ENCODE data around the gene ARHGAP45. TPM values are rescaled to one million over a fixed set of nuclear protein-coding genes. Genes with fewer than 3 reads are reported as not detected.
"Not testable (repeated sequence)": the region's sequence is repeated elsewhere in the genome, so short reads cannot be mapped to it uniquely, and the experiment has no call there.

Gene ARHGAP45
- total RNA-seq, 1 experiment from 2014 or later: 31.5 TPM

GRCh38 chr19:1128106-1128505 is 61.1 kb downstream of the ARHGAP45 start:
- Histone ChIP-seq H3K4me1 (ENCODE audit: low read length) (peaks cover 23% of the 10 kb centered on the region), H3K27me3 (ENCODE audit: low read length) (peaks cover 3% of the 10 kb centered on the region; the same call in 1 of the 2 replicates), H3K9me2 (replicated peaks; ENCODE audit: insufficient read depth, low read length) (no peaks in the 10 kb centered on the region), H2AFZ (ENCODE audit: low read length) (no peak overlapping the region), H3K9me3 (ENCODE audit: low read length) (no peaks in the 10 kb centered on the region), H3K27ac (ENCODE audit: low read length) (no peak overlapping the region), H3K4me2 (ENCODE audit: low read depth, low read length, poor library complexity, severe bottlenecking) (no peak overlapping the region), H3K36me3 (ENCODE audit: insufficient read depth, low read length) (no peaks in the 10 kb centered on the region), H3K79me2 (ENCODE audit: low read length) (no peaks in the 10 kb centered on the region), H3K4me3 (ENCODE audit: low read length) (no peak overlapping the region), H4K20me1 (ENCODE audit: insufficient read depth, low read depth, low read length) (peaks cover 33% of the 10 kb centered on the region), H3K9ac (ENCODE audit: low read length) (no peak overlapping the region)
- no peak for DNase-seq

GRCh38 chr19:1129084-1129483 is 62.1 kb downstream of the ARHGAP45 start:
- H3K79me2 ChIP-seq (ENCODE audit: low read length); H3K4me3 ChIP-seq (ENCODE audit: low read length); H3K36me3 ChIP-seq (ENCODE audit: insufficient read depth, low read length); H3K4me2 ChIP-seq (ENCODE audit: low read depth, low read length, poor library complexity, severe bottlenecking); H3K27me3 ChIP-seq (ENCODE audit: low read length); H3K9ac ChIP-seq (ENCODE audit: low read length); H3K9me3 ChIP-seq (ENCODE audit: low read length); H3K27ac ChIP-seq (ENCODE audit: low read length); DNase-seq; H2AFZ ChIP-seq (ENCODE audit: low read length); H3K9me2 ChIP-seq (replicated peaks; ENCODE audit: insufficient read depth, low read length): not testable (repeated sequence)
- H3K4me1 ChIP-seq (ENCODE audit: low read length): peaks cover 30% of the 10 kb centered on the region
- H4K20me1 ChIP-seq (ENCODE audit: insufficient read depth, low read depth, low read length): peaks cover 36% of the 10 kb centered on the region

GRCh38 chr19:1129535-1129934 is 62.6 kb downstream of the ARHGAP45 start:
- Histone ChIP-seq H3K27ac (ENCODE audit: low read length) (no peak overlapping the region), H3K79me2 (ENCODE audit: low read length) (no peaks in the 10 kb centered on the region), H3K4me1 (ENCODE audit: low read length) (peaks cover 30% of the 10 kb centered on the region), H3K9me2 (replicated peaks; ENCODE audit: insufficient read depth, low read length) (no peaks in the 10 kb centered on the region), H3K4me3 (ENCODE audit: low read length) (no peak overlapping the region), H2AFZ (ENCODE audit: low read length) (no peak overlapping the region), H3K9me3 (ENCODE audit: low read length) (no peaks in the 10 kb centered on the region), H3K9ac (ENCODE audit: low read length) (no peak overlapping the region), H3K4me2 (ENCODE audit: low read depth, low read length, poor library complexity, severe bottlenecking) (no peak overlapping the region), H3K36me3 (ENCODE audit: insufficient read depth, low read length) (no peaks in the 10 kb centered on the region), H4K20me1 (ENCODE audit: insufficient read depth, low read depth, low read length) (peaks cover 36% of the 10 kb centered on the region), H3K27me3 (ENCODE audit: low read length) (peaks cover 3% of the 10 kb centered on the region; the same call in 1 of the 2 replicates)
- DNase-seq: no peak

DNA sequence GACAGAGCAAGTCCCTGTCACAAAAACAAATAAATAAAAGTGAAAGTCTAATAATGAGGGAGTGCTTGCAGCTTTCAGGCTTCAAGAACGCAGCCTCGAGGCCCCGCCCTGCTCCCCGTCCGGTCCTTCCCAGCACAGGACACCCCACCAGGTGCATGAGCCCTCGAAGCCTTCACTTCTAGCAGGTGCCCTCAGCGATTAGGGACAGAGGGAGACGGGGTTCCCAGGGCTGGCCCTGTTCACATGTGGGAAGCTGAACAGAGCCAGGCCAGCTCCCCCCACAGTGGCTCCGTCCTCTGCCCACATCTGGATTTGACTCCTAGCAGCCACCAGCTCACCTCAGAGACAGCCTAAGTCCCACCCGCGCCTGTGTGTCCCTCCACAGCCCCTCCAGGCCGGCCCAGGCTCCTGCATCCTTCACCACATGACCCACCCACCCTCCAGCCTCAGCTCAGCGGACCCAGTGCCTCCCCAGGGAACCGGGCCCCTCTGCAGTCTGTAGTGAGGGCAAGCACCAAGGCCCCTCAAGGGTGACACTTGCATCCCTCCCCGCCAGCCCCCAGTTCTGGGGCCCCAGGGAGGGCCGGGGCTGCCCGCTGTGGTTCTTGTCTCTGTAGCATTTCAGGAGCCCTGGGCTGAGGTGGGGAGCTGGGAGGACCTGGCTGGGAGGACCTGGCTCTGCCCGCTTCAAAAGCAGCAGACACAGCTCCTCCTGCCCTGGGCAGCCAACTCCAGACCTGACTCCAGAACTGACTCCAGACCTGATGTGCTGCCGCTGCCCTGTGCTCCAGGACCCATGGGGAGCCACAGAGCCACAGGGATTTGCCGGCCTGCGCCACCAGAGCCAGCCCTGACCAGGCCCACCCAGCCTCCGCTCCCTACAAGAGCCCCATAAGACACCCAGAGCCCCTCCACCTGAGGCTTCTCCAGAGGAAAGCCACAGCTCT is 64.1 kb downstream of the ARHGAP45 start:
- Histone ChIP-seq H3K4me2 (ENCODE audit: low read depth, low read length, poor library complexity, severe bottlenecking) (peak overlapping the region; percentile 91), H4K20me1 (ENCODE audit: insufficient read depth, low read depth, low read length) (peaks cover 36% of the 10 kb centered on the region), H3K4me1 (ENCODE audit: low read length) (peaks cover 30% of the 10 kb centered on the region)

GRCh38 chr19:1131718-1132551 is 65.0 kb downstream of the ARHGAP45 start:
- peaks cover 3% of the 10 kb centered on the region; the same call in 1 of the 2 replicates for H3K27me3 ChIP-seq (ENCODE audit: low read length)
- H3K79me2 ChIP-seq (ENCODE audit: low read length): no peaks in the 10 kb centered on the region
- peaks cover 30% of the 10 kb centered on the region for H3K4me1 ChIP-seq (ENCODE audit: low read length)
- peak overlapping the region; percentile 91 for H3K4me2 ChIP-seq (ENCODE audit: low read depth, low read length, poor library complexity, severe bottlenecking)
- H3K9ac ChIP-seq (ENCODE audit: low read length): peak overlapping the region; percentile 74
- peak; percentile 90 for DNase-seq
- H3K9me2 ChIP-seq (replicated peaks; ENCODE audit: insufficient read depth, low read length): no peaks in the 10 kb centered on the region
- H3K36me3 ChIP-seq (ENCODE audit: insufficient read depth, low read length): no peaks in the 10 kb centered on the region
- no peak overlapping the region for H2AFZ ChIP-seq (ENCODE audit: low read length)
- H4K20me1 ChIP-seq (ENCODE audit: insufficient read depth, low read depth, low read length): peaks cover 36% of the 10 kb centered on the region
- no peak overlapping the region for H3K27ac ChIP-seq (ENCODE audit: low read length)
- H3K9me3 ChIP-seq (ENCODE audit: low read length): no peaks in the 10 kb centered on the region
- H3K4me3 ChIP-seq (ENCODE audit: low read length): peak overlapping the region; percentile 70

More for the DNA sequence above, 64.1 kb downstream of the ARHGAP45 start:
- Histone ChIP-seq H3K27me3 (ENCODE audit: low read length) (peaks cover 3% of the 10 kb centered on the region; the same call in 1 of the 2 replicates), H3K79me2 (ENCODE audit: low read length) (no peaks in the 10 kb centered on the region), H3K9me3 (ENCODE audit: low read length) (no peaks in the 10 kb centered on the region), H3K9me2 (replicated peaks; ENCODE audit: insufficient read depth, low read length) (no peaks in the 10 kb centered on the region), H3K4me3 (ENCODE audit: low read length) (peak overlapping the region; percentile 70; the same call in 1 of the 2 replicates), H3K36me3 (ENCODE audit: insufficient read depth, low read length) (no peaks in the 10 kb centered on the region), H3K9ac (ENCODE audit: low read length) (peak overlapping the region; percentile 74), H3K27ac (ENCODE audit: low read length) (no peak overlapping the region), H2AFZ (ENCODE audit: low read length) (no peak overlapping the region)
- DNase-seq: no peak

- no peak overlapping the region for H2AFZ ChIP-seq (ENCODE audit: low read length)
- peak overlapping the region; percentile 91 for H3K4me2 ChIP-seq (ENCODE audit: low read depth, low read length, poor library complexity, severe bottlenecking)
- peak overlapping the region; percentile 70 for H3K4me3 ChIP-seq (ENCODE audit: low read length)
- H3K79me2 ChIP-seq (ENCODE audit: low read length): no peaks in the 10 kb centered on the region
- peaks cover 36% of the 10 kb centered on the region for H4K20me1 ChIP-seq (ENCODE audit: insufficient read depth, low read depth, low read length)
- no peaks in the 10 kb centered on the region for H3K36me3 ChIP-seq (ENCODE audit: insufficient read depth, low read length)
- no peaks in the 10 kb centered on the region for H3K9me3 ChIP-seq (ENCODE audit: low read length)
- H3K4me1 ChIP-seq (ENCODE audit: low read length): peaks cover 30% of the 10 kb centered on the region
- H3K9me2 ChIP-seq (replicated peaks; ENCODE audit: insufficient read depth, low read length): no peaks in the 10 kb centered on the region
- peak overlapping the region; percentile 74 for H3K9ac ChIP-seq (ENCODE audit: low read length)
- peaks cover 3% of the 10 kb centered on the region; the same call in 1 of the 2 replicates for H3K27me3 ChIP-seq (ENCODE audit: low read length)
- DNase-seq: no peak
- no peak overlapping the region for H3K27ac ChIP-seq (ENCODE audit: low read length)
Measured at GRCh38 chr19:1132552-1133383, 65.8 kb downstream of the ARHGAP45 start.

GRCh38 chr19:1133471-1133929 is 66.5 kb downstream of the ARHGAP45 start:
- peak overlapping the region; percentile 70 for H3K4me3 ChIP-seq (ENCODE audit: low read length)
- no peaks in the 10 kb centered on the region for H3K9me3 ChIP-seq (ENCODE audit: low read length)
- no peaks in the 10 kb centered on the region for H3K79me2 ChIP-seq (ENCODE audit: low read length)
- peaks cover 30% of the 10 kb centered on the region for H3K4me1 ChIP-seq (ENCODE audit: low read length)
- no peaks in the 10 kb centered on the region for H3K36me3 ChIP-seq (ENCODE audit: insufficient read depth, low read length)
- peaks cover 3% of the 10 kb centered on the region; the same call in 1 of the 2 replicates for H3K27me3 ChIP-seq (ENCODE audit: low read length)
- H3K9me2 ChIP-seq (replicated peaks; ENCODE audit: insufficient read depth, low read length): no peaks in the 10 kb centered on the region
- H3K9ac ChIP-seq (ENCODE audit: low read length): peak overlapping the region; percentile 74
- peaks cover 36% of the 10 kb centered on the region for H4K20me1 ChIP-seq (ENCODE audit: insufficient read depth, low read depth, low read length)
- H2AFZ ChIP-seq (ENCODE audit: low read length): no peak overlapping the region
- peak; percentile 96 for DNase-seq
- no peak overlapping the region for H3K27ac ChIP-seq (ENCODE audit: low read length)
- peak overlapping the region; percentile 91 for H3K4me2 ChIP-seq (ENCODE audit: low read depth, low read length, poor library complexity, severe bottlenecking)
